ENCODE results near the gene HDX. TPM values are rescaled to one million over a fixed set of nuclear protein-coding genes. Genes with fewer than 3 reads are reported as not detected.
"Not testable (repeated sequence)": the region's sequence is repeated elsewhere in the genome, so short reads cannot be mapped to it uniquely, and the experiment has no call there.

Gene HDX, protein sequence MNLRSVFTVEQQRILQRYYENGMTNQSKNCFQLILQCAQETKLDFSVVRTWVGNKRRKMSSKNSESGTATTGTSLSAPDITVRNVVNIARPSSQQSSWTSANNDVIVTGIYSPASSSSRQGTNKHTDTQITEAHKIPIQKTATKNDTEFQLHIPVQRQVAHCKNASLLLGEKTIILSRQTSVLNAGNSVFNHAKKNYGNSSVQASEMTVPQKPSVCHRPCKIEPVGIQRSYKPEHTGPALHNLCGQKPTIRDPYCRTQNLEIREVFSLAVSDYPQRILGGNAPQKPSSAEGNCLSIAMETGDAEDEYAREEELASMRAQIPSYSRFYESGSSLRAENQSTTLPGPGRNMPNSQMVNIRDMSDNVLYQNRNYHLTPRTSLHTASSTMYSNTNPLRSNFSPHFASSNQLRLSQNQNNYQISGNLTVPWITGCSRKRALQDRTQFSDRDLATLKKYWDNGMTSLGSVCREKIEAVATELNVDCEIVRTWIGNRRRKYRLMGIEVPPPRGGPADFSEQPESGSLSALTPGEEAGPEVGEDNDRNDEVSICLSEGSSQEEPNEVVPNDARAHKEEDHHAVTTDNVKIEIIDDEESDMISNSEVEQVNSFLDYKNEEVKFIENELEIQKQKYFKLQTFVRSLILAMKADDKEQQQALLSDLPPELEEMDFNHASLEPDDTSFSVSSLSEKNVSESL
- total RNA-seq, result 11.4 TPM

DNA sequence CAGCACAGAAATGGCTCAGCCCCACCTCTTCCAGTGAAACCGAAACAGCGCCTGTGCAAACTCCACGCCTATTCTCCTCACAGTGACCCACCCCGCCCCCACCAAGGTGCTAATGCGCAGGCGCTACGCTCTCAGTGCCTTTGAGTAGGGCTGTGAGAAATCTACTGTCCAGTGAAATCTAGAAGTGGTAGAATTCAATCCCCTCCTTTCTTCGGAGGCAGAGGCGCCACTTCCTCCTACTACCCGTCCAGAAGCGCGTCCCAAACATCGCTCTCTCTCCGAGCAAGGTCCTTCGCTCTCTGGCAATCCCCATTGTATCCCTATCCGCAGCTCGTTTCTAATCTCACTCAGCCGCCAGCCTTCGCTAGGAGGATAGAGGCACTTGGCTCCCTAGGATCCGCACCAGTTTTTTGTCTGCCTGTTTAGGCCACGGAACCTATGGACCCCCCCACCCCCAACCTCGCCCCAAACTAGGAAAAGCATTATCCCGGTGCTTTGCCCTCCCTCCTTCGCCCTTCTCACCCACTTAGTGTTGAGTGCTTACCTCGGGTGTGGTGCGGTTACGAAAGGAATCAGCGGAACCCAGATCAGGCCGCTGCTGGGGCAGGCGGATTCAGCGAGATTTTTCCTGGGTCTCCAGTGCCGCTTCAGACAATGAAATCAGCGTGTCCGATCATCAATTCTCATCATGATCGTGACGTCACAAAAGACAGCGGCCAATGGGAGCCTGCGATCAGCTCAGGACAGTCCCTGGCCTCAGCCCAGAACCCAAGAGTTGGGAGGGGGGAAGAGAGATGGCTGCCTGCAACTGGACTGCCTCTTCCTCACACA lies at the start of gene HDX:
Gene HDX, minus strand, starts transcription at position 656 of the 831 bp plus-strand sequence. CDS start 27,056 bp downstream, outside the sequence.
- FAIRE-seq, result no peak

DNA sequence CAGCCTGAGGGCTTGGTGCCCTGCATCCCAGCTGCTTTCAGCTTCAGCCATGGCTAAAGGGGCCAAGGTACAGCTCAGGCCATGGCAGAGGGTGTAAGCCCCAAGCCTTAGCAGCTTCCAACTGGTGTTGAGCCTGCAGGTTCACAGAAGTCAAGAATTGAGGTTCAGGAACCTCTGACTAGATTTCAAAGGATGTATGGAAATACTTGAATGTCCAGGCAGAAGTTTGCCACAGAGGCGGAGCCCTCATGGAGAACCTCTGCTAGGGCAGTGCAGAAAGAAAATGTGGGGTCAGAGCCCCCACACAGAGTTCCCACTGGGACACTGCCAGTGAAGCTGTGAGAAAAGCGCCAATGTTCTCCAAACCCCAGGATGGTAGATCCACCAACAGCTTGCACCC lies 39.1 kb upstream of the HDX start:
- FAIRE-seq; DNase-seq (ENCODE audit: low spot score in 2 of 2): not testable (repeated sequence)

More for the DNA sequence above, at the start of gene HDX:
- DNase-seq (ENCODE audit: low spot score in 2 of 2), result peak; percentile 6 to 33

- DNase-seq (ENCODE audit: low spot score in 2 of 2); FAIRE-seq: not testable (repeated sequence)
These were observed 35.4 kb upstream of the HDX start for GRCh38 chrX:84537627-84538026.

- DNase-seq (ENCODE audit: low spot score in 2 of 2), result no peak
- FAIRE-seq, result no peak
These were observed 13.8 kb downstream of the HDX start for GRCh38 chrX:84488426-84488825.

- no peak for DNase-seq (ENCODE audit: low spot score in 2 of 2)
- no peak for FAIRE-seq
These were observed 14.6 kb downstream of the HDX start for GRCh38 chrX:84487365-84488353.

GRCh38 chrX:84479086-84479485 lies 23.2 kb downstream of the HDX start:
- FAIRE-seq (no peak), DNase-seq (ENCODE audit: low spot score in 2 of 2) (no peak)

GRCh38 chrX:84477114-84477513 lies 25.1 kb downstream of the HDX start:
- no peak for FAIRE-seq
- no peak for DNase-seq (ENCODE audit: low spot score in 2 of 2)

- FAIRE-seq, result no peak
- DNase-seq (ENCODE audit: low spot score in 2 of 2), result no peak
These were observed 26.7 kb downstream of the HDX start for GRCh38 chrX:84475596-84475995.

- FAIRE-seq (no peak), DNase-seq (ENCODE audit: low spot score in 2 of 2) (no peak)
These were observed 27.2 kb downstream of the HDX start for GRCh38 chrX:84475101-84475500.

DNA sequence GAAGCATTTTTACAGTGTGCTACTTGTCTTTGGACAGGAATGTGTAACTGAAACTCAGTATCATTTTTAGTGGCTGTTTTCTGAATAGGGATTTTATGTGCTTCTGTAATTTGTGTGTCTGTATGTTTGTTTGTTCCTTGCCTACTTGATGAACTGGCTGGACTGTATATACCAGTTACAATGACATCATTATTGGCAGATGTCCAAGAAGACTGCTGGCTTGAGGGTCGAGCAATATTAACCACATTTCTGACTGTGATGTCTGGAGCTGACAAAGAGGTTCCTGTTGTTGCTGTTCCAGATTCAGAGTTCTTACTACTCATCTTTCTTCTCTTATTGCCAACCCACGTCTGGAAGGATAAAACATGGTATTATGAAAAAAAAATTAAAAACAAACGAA lies 33.0 kb downstream of the HDX start:
- DNase-seq (ENCODE audit: low spot score in 2 of 2) (peak in 1 of 2 donors; percentile 1), FAIRE-seq (no peak)

- no peak for FAIRE-seq
- DNase-seq (ENCODE audit: low spot score in 2 of 2), result no peak
These were observed 34.4 kb downstream of the HDX start for GRCh38 chrX:84467898-84468297.

DNA sequence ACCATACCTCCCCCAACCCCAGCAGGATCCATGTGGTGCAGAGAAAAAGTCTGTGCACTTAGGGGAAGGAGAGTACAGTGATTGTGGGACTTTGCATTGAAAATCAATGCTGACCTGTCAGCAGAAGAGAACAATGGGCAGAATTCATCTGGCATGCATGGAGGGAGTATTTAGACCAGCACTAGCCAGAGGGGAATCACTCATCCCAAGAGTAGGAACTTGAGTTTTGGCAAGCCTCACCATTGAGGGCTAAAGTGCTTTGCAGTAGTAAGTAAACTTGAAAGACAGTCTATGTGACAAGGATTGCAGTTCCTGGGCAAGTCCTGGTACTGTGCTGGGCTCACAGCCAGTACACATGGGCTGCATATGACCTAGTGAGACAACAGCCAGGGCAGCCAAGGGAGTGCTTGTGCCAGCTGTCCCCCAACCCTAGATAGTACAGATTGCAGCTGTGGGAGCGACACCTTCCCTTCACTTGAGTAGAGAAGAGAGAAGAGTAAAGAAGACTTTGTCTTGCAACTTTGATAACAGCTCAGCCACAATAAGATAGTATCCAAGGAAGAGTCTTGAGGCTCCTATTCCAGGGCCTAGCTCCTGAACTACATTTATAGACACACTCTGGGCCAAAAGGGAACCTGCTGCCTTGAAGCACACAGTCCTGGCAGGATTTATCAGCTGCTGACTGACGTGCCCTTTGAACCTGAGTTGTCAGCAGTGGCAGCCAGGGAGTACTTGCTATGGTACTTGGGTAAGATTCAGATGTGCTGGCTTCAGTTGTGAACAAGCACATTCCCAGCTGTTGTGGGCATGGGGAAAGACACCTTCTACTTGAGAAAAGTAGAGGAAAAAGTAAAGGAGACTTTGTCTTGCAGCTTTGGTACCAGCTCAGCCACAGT lies 48.7 kb downstream of the HDX start:
- DNase-seq (ENCODE audit: low spot score in 2 of 2), result no peak
- FAIRE-seq, result no peak

DNA sequence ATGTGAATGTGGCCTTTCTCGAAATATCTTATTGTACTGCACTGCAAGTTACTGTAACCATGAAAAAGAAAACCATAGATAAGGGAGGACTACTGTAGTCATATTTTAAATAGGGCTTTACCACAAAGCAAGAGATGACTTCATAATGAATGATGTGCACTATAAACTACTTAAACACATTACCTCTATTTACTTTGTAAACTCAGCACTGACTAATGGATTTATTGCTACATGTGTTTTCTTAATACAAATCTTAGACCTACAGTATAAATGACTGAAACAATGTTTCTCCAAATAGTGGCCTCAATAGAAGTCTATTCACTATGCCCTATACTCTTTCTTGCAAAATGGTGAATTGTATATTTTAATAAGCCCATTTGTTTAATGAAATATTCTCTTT lies 61.1 kb downstream of the HDX start:
- FAIRE-seq (no peak), DNase-seq (ENCODE audit: low spot score in 2 of 2) (no peak)

GRCh38 chrX:84415140-84415539 lies 87.1 kb downstream of the HDX start:
- DNase-seq (ENCODE audit: low spot score in 2 of 2) (no peak), FAIRE-seq (no peak)

DNA sequence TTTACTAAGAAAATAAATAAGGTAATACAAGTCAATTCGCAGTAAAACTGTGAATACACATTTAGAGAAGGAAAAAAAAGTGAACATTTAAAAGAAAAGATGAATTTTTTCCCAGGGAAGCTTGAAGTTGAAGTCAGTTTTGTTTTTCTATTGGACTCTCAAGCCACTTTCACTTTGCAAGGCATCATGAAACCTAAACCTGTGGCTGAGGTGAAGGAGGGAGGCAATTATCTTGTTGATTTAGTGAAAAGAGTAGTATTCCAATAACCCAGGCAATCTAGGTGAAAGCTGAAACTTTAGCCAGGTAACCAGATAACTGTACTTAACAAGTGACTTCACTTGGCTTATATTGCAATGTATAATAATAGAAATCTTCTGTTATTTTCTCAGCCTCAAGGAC lies 138.6 kb downstream of the HDX start:
- FAIRE-seq (no peak), DNase-seq (ENCODE audit: low spot score in 2 of 2) (no peak)

DNA sequence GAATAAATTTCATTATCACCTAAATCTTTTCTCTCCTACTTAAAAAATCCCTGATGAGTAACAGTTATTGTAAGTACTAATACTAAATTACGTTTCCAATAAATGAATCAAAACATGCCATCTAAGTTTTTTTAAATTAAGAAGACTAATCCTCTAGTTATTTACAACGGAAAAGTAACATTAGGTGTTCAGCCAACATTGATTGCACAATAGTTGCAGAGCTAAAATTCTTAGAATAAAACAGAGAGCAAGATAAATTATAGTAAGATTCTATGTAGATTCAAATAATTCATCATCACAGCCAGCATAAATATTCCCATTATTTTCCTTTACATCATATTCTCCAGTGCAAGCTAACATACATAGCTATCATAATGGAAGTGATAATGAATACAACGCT lies 139.2 kb downstream of the HDX start:
- DNase-seq (ENCODE audit: low spot score in 2 of 2) (no peak), FAIRE-seq (no peak)

DNA sequence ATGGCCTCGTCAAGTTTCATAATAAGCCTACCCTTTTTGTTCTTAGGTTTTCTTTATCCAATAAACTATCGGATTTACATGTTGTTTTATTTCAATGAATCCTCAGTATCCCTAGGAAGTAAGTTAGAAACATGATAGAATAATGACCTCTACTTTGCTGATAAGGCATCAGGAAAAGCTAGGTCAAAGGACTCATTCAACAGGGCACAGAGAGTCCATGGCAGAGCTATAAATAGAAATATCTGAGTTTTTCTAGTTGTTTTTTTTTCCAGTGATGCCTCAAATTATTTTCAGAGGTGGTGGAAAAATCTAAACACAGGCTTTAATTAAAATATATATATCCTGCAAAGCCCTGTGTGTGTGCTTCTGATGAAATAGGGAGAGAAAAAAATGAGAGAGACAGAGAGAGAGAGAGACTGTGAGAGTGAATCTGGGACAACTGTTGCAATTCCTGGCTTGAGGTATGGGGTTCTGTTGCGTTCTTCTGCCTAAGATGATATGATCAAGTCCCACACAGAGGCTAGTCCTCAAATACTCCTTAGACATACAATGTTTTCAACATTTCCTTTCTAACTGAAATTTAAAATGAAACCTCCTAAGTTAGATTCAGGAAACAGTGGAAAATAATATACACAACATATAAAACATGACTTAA lies 139.9 kb downstream of the HDX start:
- DNase-seq (ENCODE audit: low spot score in 2 of 2), result no peak
- no peak for FAIRE-seq

- FAIRE-seq, result no peak
These were observed 144.0 kb downstream of the HDX start for GRCh38 chrX:84358271-84358670.

More at GRCh38 chrX:84358271-84358670, 144.0 kb downstream of the HDX start:
- no peak for DNase-seq (ENCODE audit: low spot score in 2 of 2)
